GM12878 (cell line): Measurements from ENCODE around the gene CDC25A. TPM values are rescaled to one million over a fixed set of nuclear protein-coding genes. Genes with fewer than 3 reads are reported as not detected.

Experiments used
- BRCA1 ChIP-seq: IDR thresholded peaks from 2 replicates; pipeline ENCODE4 v1.6.1; 2011; ENCODE audit warnings: low read depth, low read length, improper control_type of control experiment
- CHD1 ChIP-seq: IDR thresholded peaks from 2 replicates; pipeline ENCODE4 v1.6.1; 2012; ENCODE audit warnings: low read depth, low read length, improper control_type of control experiment
- EGR1 ChIP-seq, 2 experiments: IDR thresholded peaks; 1 replicate in 1 of 2; 2 replicates in 1 of 2; pipeline ENCODE4 v1.6.1; 2011 to 2012; ENCODE audit warnings: low read depth in 2 of 2, low read length in 2 of 2, borderline replicate concordance in 1 of 2, mild to moderate bottlenecking in 1 of 2, moderate library complexity in 1 of 2
- HDGF ChIP-seq: fragments of 450-650 bp; IDR thresholded peaks from 2 replicates; pipeline ENCODE4 v1.6.1; 2016; ENCODE audit warnings: antibody characterized with exemption
- IKZF2 ChIP-seq, 2 experiments: fragments of 450-650 bp; IDR thresholded peaks; 2 replicates each; pipeline ENCODE4 v1.6.1; 2017; ENCODE audit warnings: mild to moderate bottlenecking in 2 of 2, moderate library complexity in 2 of 2
- MTA2 ChIP-seq: fragments of 450-650 bp; IDR thresholded peaks from 2 replicates; pipeline ENCODE4 v1.6.1; 2016; ENCODE audit warnings: low read depth, mild to moderate bottlenecking, moderate library complexity
- NFYA ChIP-seq: IDR thresholded peaks from 2 replicates; pipeline ENCODE4 v1.6.1; 2011; ENCODE audit warnings: low read depth, mild to moderate bottlenecking, low read length, improper control_type of control experiment, borderline replicate concordance
- NFYB ChIP-seq: IDR thresholded peaks from 2 replicates; pipeline ENCODE4 v1.6.1; 2011; ENCODE audit warnings: low read depth, mild to moderate bottlenecking, low read length, improper control_type of control experiment, moderate library complexity; ENCODE audit not compliant: insufficient read depth
- RELA ChIP-seq: fragments of 450-650 bp; IDR thresholded peaks from 2 replicates; pipeline ENCODE4 v1.8.0; 2014; ENCODE audit warnings: borderline replicate concordance; ENCODE audit not compliant: partially characterized antibody
- SIX5 ChIP-seq: IDR thresholded peaks from 2 replicates; pipeline ENCODE4 v1.6.1; 2011; ENCODE audit warnings: mild to moderate bottlenecking, low read depth, low read length, moderate library complexity; ENCODE audit not compliant: severe bottlenecking
- TARDBP ChIP-seq: IDR thresholded peaks from 2 replicates; pipeline ENCODE4 v1.6.1; 2016; ENCODE audit warnings: borderline replicate concordance
- TCF12 ChIP-seq: IDR thresholded peaks from 2 replicates; pipeline ENCODE4 v1.6.1; 2011; ENCODE audit warnings: low read depth, mild to moderate bottlenecking, low read length
- WRNIP1 ChIP-seq: IDR thresholded peaks from 2 replicates; pipeline ENCODE4 v1.6.1; 2011; ENCODE audit warnings: low read depth, low read length, improper control_type of control experiment, borderline replicate concordance
- ZNF384 ChIP-seq: IDR thresholded peaks from 2 replicates; pipeline ENCODE4 v1.6.1; 2012; ENCODE audit warnings: low read depth, mild to moderate bottlenecking, low read length, improper control_type of control experiment, borderline replicate concordance
- polyA plus RNA-seq, 11 experiments: library from polyadenylated mRNA; depleted of rRNA in 4 of 11; unstranded in 6 of 11; stranded (reverse) in 5 of 11; fragments of >200 nt; fragmentation: Nextera tagmentation in 4 of 11; fragmentation: Illumina TruSeq in 1 of 11; extraction: Ambion mirVana in 4 of 11; extraction: Trizol in 1 of 11; gene quantifications; 1 replicate in 1 of 11; 2 replicates in 10 of 11; pipeline versions ENCODE4 v1.2.1 to v1.2.3, GENCODE V29; 2011 to 2016; ENCODE audit warnings: inconsistent platforms in 2 of 11, missing spikeins in 2 of 11, low read depth in 1 of 11
- total RNA-seq, 4 experiments: library from RNA; depleted of rRNA in 3 of 4; stranded (reverse); fragments of >200 nt in 3 of 4; fragmentation: Illumina TruSeq in 1 of 4; extraction: Trizol in 1 of 4; gene quantifications; 2 replicates each; pipeline versions ENCODE4 v1.2.1 to v1.2.3, GENCODE V29; 2013 to 2021
- TF ChIP-seq, protein P1 (sequence below): fragments of 450-650 bp; IDR thresholded peaks from 2 replicates; pipeline ENCODE4 v1.6.1; 2016; ENCODE audit warnings: mild to moderate bottlenecking, moderate library complexity, borderline replicate concordance
- TF ChIP-seq, protein P2 (sequence below): fragments of 450-650 bp; IDR thresholded peaks from 2 replicates; pipeline ENCODE4 v1.6.1; 2016; ENCODE audit warnings: mild to moderate bottlenecking
- TF ChIP-seq, protein P3 (sequence below): fragments of 450-650 bp; IDR thresholded peaks from 2 replicates; pipeline ENCODE4 v1.6.1; 2017; ENCODE audit warnings: antibody characterized with exemption, mild to moderate bottlenecking, moderate library complexity

The CDC25A gene
- total and polyA plus RNA-seq, 10 of the 15 experiments (the other 5 are each of a cell fraction or from before 2014, with no cell fraction given), result 2.9 to 36.6 (median 26.9) TPM

- TF ChIP-seq, protein P1, sequence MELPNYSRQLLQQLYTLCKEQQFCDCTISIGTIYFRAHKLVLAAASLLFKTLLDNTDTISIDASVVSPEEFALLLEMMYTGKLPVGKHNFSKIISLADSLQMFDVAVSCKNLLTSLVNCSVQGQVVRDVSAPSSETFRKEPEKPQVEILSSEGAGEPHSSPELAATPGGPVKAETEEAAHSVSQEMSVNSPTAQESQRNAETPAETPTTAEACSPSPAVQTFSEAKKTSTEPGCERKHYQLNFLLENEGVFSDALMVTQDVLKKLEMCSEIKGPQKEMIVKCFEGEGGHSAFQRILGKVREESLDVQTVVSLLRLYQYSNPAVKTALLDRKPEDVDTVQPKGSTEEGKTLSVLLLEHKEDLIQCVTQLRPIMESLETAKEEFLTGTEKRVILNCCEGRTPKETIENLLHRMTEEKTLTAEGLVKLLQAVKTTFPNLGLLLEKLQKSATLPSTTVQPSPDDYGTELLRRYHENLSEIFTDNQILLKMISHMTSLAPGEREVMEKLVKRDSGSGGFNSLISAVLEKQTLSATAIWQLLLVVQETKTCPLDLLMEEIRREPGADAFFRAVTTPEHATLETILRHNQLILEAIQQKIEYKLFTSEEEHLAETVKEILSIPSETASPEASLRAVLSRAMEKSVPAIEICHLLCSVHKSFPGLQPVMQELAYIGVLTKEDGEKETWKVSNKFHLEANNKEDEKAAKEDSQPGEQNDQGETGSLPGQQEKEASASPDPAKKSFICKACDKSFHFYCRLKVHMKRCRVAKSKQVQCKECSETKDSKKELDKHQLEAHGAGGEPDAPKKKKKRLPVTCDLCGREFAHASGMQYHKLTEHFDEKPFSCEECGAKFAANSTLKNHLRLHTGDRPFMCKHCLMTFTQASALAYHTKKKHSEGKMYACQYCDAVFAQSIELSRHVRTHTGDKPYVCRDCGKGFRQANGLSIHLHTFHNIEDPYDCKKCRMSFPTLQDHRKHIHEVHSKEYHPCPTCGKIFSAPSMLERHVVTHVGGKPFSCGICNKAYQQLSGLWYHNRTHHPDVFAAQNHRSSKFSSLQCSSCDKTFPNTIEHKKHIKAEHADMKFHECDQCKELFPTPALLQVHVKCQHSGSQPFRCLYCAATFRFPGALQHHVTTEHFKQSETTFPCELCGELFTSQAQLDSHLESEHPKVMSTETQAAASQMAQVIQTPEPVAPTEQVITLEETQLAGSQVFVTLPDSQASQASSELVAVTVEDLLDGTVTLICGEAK, result no peak
- TF ChIP-seq TCF12, result peak; percentile 62; the same call in 1 of the 2 replicates
- TF ChIP-seq, protein P2, sequence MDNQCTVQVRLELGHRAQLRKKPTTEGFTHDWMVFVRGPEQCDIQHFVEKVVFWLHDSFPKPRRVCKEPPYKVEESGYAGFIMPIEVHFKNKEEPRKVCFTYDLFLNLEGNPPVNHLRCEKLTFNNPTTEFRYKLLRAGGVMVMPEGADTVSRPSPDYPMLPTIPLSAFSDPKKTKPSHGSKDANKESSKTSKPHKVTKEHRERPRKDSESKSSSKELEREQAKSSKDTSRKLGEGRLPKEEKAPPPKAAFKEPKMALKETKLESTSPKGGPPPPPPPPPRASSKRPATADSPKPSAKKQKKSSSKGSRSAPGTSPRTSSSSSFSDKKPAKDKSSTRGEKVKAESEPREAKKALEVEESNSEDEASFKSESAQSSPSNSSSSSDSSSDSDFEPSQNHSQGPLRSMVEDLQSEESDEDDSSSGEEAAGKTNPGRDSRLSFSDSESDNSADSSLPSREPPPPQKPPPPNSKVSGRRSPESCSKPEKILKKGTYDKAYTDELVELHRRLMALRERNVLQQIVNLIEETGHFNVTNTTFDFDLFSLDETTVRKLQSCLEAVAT, result 0 out of 2 replicates have a peak, but pooled peaks have one; percentile 44
- TF ChIP-seq NFYB, result no peak
- TF ChIP-seq CHD1, result no peak
- no peak for TF ChIP-seq HDGF
- no peak for TF ChIP-seq TARDBP
- TF ChIP-seq WRNIP1, result no peak
- TF ChIP-seq ZNF384, result peak; percentile 82
- no peak for TF ChIP-seq SIX5
- no peak for TF ChIP-seq EGR1 (IDR thresholded peaks at IDR 0.05; ENCODE audit: borderline replicate concordance in 1 of 2, low read depth in 2 of 2, low read length in 2 of 2)
- no peak for TF ChIP-seq RELA
- TF ChIP-seq IKZF2 (IDR thresholded peaks at IDR 0.05), result peak in 1 of 2 experiments; percentile 50; a peak in 2 of 4 replicates
- TF ChIP-seq MTA2, result peak; percentile 49; the same call in 1 of the 2 replicates
- TF ChIP-seq, protein P3, sequence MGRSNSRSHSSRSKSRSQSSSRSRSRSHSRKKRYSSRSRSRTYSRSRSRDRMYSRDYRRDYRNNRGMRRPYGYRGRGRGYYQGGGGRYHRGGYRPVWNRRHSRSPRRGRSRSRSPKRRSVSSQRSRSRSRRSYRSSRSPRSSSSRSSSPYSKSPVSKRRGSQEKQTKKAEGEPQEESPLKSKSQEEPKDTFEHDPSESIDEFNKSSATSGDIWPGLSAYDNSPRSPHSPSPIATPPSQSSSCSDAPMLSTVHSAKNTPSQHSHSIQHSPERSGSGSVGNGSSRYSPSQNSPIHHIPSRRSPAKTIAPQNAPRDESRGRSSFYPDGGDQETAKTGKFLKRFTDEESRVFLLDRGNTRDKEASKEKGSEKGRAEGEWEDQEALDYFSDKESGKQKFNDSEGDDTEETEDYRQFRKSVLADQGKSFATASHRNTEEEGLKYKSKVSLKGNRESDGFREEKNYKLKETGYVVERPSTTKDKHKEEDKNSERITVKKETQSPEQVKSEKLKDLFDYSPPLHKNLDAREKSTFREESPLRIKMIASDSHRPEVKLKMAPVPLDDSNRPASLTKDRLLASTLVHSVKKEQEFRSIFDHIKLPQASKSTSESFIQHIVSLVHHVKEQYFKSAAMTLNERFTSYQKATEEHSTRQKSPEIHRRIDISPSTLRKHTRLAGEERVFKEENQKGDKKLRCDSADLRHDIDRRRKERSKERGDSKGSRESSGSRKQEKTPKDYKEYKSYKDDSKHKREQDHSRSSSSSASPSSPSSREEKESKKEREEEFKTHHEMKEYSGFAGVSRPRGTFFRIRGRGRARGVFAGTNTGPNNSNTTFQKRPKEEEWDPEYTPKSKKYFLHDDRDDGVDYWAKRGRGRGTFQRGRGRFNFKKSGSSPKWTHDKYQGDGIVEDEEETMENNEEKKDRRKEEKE, result no peak
- TF ChIP-seq BRCA1, result no peak
- TF ChIP-seq NFYA, result no peak
These were observed 34.6 kb upstream of the CDC25A start, which contains the start of gene CAMP (continued) for GRCh38 chr3:48222616-48223513.
